Skeletal muscle cell (primary cell): Measurements from ENCODE around the gene TUBGCP3.

ENCODE experiments used
- DNase-seq: peaks from one replicate; pipeline ENCODE4 v3.0.0-alpha.2; 2010; ENCODE audit warnings: low read depth
- H3K4me3 ChIP-seq: 2 replicates; pipeline ENCODE4 v1.5.1; 2011; ENCODE audit warnings: low read depth, mild to moderate bottlenecking, control low read depth, low read length, moderate library complexity

The TUBGCP3 gene

DNA sequence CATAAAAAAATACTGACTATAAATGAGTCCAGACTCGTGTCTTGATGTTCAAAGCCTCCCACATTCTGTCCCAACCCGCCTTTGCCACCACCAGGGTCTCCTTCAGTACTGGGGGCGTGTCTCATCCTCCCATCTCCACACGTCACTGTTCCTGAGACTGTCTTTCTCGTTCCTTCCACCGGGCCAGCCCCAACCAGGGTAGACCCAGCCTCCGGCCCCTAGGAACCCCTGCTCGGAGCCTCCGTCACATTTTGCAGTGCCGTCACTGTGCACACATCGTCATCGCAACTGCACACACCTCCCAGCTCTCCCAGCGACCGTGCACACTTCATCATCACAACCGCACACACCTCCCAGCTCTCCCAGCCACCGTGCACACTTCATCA is 138.4 kb downstream of the TUBGCP3 start:
- no peak for DNase-seq

DNA sequence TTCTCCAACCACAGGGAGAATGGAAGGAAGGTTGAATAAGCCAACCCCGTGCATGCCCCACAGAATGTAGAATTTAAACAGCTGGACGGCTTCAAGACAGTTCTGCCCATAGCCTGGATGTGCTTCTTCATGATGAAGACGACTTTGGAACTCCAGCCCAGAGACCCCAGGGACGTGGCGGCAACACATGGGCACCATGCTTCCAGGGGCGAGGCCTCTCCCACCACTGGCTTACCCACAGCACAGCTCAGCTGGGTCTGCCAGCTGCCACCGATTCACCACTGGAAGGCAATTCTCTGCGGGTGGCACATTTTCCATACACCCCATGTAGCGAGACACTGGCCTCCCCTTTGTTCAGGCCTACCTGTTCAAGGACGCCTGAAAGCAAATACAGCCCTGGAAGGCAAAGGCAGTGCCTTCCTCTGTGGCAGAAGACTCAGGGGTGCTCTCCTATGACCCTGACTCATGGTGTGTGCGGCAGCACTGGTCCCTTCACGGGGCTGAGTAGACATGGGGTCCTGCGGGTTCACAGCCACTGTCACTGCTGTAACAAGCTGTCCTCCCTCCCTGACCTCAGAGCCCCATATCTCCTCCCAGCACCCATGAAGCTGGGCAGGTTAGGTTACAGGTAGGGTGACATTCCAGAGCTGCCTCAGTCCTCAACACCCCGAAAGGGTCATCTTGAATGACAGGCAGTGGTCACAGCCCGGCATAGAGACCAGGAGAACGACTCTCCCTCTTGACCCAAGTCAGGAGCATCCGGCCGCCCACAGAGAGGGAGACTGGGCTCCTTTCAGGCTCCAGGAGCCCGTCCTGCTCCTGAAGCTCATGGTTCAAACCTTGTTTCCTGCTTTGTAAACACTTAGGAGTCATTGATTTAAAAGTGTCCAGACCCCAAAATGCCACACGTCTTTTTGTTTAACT is 139.1 kb downstream of the TUBGCP3 start:
- no peak overlapping the region for H3K4me3 ChIP-seq
- no peak for DNase-seq

More for the DNA sequence above, 138.4 kb downstream of the TUBGCP3 start:
- H3K4me3 ChIP-seq, result no peak overlapping the region

DNA sequence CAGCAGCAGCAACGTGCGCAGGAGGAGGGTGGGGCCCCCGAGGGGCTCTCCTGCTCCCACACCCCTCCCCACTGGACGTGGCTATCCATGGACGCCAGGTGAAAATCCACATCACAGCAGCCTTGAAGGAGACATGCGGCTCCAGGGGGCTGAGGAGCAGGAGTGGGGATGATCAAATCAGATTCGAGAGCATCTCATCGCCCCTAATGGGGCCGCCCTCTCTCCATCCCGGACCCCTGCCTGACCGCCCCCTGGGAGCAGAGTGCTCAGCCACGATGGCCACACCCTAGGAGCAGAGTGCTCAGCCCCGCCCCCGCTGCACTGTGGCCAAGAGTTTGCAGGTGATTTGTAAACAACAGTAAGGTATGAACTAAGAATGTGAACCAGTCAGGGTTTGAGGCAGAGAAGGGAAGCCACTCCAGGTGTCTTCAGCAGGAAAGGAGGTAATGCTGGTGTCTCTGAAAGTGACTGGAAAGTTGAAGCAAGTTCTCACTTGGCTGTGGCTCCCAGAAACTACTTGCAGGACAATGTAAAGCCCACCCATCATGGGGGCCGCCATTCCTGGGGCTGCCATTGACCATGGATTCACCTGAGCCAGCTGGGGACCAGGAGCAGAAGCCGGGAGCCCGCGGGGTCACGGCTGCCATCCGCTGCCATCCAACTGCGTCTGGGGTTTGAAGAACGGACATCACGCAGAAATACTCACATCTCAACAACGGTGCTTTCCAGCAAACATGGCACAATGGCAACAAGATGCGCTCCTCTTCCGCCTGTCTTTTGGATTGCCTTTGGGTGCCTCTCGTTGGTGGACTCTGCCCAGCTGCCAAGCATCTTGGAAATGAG is 140.0 kb downstream of the TUBGCP3 start:
- H3K4me3 ChIP-seq, result no peak overlapping the region
- no peak for DNase-seq

DNA sequence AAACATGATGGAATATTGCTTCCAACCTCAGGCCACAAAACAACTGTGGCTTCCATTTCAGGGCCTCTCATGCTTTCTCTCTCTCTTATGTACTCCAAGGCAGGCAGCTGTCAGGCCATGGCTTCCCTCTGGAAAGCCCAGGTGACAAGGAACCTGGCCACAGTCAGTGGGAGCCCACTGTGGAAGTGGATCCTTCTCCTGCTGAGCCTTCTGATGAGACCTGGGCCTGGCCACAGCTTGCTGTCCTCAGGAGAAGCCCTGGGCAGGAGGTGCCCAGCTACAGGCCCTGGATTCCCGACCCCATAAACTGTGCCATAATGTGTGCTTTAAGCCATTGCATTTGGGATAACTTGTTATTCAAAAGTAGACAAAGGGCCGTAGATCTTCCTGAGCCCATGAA is 140.6 kb downstream of the TUBGCP3 start:
- H3K4me3 ChIP-seq, result no peak overlapping the region
- no peak for DNase-seq

DNA sequence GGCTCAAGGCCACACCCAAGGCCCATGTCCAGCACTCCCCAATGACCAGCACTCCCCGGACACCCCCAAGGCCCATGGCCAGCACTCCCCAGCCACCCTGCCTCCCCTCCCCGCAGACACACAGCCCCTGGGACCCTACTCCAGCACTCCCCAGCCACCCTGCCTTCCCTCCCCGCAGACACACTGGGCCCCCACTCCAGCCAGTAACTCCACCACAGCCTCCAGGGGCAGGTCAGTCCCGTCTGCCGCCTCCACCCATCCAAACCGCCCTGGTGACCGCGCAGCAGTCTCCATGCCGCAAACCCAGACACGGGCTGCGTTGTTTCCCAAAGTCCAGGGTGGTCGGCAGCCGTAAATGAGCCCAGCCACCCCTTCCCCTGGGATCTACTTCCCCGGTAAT is 141.1 kb downstream of the TUBGCP3 start:
- H3K4me3 ChIP-seq, result no peak overlapping the region
- no peak for DNase-seq

DNA sequence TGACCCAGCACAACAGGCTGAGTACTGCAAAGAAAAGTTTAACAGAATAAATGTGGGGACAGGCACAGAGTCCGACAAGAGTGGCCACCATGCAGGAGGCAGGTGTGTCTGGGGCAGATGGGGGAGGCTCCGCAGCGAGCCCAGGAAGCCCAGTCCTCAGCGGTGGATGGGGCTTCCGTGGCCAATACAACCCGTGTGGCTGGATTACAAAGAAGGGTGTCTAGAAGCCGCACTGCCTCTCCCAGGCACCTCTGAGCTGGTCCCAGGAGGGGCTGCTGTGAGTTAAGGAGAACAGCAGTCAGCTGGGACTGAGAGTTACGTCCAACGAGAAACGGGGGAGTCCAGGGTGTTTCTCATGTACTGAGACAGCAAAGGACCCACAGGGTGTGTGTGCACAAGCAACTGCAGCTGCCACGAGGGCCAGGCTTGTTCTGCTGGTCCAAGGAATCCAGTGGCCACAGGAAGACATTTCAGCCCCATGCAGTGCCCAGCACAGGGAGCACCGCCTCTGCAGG is 141.5 kb downstream of the TUBGCP3 start:
- DNase-seq, result no peak
- H3K4me3 ChIP-seq, result no peak overlapping the region

DNA sequence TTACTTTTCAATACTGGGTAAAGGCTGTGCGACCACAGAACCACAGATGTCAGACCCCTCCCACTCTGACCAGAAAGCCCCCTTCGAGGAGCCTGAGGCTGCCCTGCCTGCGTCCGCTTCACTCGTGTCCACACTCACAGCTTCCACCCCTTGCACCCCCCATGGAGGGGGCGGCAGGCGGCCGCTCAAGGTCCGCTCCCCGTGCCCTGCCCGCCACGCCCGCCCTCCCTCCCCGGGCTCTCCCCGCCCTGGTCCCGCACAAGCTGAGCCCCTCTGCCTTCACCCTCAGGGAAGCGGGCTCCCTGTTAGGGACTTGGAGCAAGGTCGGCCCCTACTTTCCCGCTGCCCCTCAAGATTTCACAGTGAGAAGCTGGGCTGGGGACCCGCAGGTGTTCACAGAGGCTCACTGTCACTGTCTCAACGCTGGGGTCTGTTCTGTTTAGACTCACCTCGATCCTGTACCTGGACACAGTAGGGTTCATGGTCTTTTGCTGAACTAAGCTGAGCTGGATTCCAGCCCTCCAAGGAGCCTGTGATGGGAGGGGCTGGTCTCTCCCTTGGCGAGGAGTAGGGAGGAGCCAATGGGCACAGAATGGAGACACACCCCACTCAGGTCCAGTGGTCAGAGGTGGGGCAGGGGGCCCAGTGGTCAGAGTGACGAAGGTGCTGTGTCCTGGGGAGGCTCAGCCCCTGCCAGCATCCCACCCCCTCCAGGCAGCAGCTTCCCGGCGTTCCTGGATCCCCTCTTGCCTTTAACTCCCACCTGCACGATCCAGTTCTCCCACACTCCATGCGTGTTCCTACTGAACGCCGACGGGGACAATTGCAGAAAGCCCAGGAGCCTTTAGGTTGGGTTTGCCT is 142.3 kb downstream of the TUBGCP3 start:
- H3K4me3 ChIP-seq, result no peak overlapping the region
- DNase-seq, result no peak

DNA sequence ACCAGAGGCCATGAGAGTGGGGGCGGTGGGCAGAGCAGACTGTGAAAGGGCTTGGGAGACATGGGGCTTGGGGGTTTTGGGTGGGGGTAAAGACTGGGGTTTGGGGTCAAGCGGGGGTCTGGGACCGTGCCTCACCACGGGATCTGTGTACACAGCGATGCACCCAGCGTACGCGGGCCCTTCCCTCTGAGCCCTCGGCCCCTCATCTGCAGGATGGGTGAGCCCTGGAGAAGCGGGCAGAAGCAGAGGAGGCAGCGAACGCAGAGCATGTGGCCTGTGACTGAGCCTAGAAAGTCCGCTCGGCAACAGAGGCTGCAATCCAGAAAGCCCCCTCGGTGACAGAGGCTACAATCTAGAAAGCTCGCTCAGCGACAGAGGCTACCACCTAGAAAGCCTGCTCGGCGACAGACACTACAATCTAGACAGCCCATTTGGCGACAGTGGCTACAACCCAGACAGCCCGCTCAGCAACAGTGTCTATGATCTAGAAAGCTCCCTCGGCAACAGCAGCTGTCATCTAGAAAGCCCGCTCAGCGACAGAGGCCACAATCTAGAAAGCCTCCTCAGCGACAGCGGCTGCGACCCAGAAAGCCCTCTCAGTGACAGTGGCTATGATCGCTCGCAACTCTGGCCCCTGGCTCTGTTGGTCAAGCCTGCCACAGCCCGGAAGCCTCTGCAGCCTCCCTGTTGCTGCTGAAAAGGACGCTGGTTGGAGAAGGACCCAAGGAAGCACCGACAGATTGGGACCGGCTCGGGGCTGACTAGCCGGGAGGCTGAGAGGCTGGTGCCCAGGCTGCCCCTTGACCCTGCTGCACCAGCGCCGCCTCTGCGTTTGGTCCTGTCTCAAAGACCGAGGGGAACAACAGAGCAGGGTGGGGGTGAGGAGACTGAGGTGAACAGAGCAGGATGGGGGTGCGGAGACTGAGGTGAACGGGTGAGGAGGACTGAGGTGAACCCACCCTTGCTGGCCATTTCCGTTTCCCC is 143.2 kb downstream of the TUBGCP3 start:
- no peak for DNase-seq
- H3K4me3 ChIP-seq, result no peak overlapping the region

DNA sequence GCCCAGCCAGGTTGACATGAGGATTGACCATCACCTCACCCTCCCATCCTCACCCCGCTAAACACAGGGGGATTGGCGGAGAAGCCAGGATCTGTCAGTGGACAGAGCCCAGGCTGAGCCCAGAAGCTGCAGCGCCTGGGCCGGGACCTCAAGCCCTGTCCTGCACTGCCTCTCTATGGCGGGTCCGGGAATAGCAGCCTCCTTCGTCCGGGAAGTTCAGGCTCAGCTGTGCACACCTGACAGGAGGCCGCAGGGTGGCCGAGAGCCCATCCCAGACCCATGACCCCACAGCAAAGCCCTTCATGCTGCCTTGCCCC is 144.0 kb downstream of the TUBGCP3 start:
- peak; percentile 6 for DNase-seq
- no peak overlapping the region for H3K4me3 ChIP-seq

DNA sequence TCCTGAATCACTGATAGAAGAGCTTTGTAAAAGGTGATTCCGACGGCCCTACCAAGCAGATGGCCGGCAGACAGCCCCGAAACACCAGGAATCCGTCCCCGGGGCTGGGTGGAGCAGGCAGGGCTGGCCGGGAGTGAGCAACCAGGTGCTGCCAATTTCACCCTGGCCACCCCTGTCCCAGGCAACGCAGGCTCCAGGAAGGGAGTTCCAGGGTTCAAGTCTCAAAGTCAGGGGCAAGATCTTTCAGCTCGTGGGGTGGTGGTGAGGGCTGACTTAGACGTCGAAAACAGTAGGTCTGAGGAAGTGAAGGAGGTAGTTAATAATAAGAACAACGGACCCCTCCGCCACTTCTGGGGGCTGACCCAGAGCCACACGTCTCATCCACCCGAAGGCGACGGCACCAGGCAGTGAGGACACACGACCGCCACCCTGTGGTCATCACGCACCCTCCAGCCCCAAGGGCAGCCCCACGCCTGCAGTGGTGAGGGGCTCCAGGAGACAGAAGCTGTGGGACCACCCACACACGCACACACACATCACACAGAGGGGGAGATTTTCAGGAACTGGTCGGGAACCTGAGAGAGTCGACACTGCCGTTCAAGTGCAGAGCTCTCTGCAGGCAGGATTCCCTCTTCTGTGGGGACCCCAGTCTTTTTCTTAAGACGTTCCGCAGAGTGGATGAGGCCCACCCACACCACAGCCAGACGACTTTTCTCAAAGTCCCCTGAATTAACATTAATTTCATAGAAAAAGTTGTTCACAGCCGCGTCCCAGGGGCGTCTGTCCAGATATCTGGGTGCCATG is 144.6 kb downstream of the TUBGCP3 start:
- DNase-seq, result no peak
- H3K4me3 ChIP-seq, result no peak overlapping the region

DNA sequence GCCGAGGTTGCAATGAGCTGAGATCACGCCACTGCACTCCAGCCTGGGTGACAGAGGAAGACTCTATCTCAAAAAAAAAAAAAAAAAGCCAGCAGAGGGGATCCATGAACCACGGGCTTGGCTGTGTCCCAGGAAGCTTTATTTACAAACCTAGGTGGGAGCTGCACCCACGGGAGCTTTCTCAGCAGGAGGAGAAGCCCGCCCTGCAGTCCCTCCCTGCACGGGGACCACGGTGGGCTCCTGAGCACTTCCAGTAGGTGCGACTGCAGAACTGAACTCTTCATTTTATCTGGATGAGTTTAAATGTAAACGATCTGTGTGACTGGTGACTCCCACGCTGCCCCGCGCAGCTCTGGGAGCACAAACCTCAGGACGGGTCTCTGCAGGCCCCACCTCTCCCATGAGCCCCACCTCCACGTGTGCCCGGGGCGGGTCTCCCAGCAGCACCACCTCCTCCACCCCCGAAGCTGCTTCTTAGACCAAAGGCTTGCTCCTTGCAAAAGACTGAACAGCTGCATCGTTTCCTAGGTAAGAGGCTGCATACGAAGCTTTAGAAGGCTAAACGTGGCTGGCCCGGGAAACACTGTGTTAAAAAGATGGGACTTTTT is 145.4 kb downstream of the TUBGCP3 start:
- DNase-seq, result no peak

DNA sequence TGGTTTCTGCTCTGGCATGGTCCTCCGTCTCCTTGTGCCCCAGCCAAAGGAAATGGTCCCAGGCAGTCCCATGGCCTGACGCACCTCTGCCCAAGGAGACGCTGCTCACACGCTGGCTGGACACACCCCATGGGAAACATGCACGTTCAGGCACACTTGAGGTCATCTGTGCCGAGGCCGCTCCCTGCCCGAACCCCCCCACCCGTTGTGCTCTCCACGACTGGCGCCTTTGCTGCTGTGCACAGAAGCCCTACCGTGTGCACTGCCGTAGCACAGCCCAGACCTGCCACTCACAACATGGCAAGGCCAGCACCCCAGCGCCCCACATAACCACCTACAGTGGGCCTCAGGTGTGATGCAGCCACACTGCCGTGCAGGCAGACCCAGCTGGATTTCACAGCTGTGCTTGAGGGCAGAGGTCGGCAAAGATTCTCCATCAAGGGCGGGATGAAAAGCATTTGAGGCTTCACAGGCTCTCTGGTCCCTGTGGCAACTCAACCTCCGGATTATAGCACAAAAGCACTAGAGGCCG is 146.1 kb downstream of the TUBGCP3 start:
- no peak for DNase-seq
- H3K4me3 ChIP-seq, result no peak overlapping the region

More for the DNA sequence above, 145.4 kb downstream of the TUBGCP3 start:
- no peak overlapping the region for H3K4me3 ChIP-seq

DNA sequence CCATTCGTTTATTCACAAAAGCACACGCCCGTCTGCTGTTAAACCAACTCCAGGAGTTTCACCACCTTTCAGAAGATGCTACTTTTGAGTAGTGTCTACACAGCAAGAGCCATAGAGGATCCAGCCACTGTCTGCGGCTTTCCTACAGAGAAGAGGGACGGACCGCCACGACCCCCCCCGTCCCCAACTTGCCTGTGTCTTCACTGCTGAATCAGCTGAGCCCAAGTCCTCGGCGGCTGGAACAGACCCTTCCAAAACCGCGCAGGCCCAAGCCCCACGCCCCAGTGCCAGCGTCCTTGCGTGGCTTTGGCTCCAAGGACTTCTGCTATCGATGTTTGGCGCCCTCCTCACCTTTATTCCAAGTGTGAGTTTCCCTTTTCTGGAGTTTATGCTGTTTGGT is 146.7 kb downstream of the TUBGCP3 start:
- H3K4me3 ChIP-seq, result no peak overlapping the region
- DNase-seq, result no peak

DNA sequence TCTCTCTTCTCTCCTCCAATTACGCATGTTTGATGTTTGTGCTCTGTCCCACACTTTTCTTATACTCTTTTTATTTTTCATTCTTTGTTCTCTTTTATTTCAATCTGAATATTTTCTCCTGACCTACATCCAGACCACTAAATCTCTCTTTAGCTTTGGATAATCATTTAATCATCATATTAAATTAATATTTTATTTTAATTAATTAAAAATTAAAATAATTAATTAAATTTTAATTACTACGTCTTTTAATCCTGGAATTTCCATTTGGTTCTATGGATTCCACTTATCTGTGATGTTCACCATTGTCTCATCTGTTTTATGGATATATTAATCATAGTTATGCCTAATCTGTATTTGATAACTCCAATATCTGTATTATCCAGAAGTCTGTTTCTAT is 149.4 kb downstream of the TUBGCP3 start:
- no peak for DNase-seq
- no peak overlapping the region for H3K4me3 ChIP-seq

DNA sequence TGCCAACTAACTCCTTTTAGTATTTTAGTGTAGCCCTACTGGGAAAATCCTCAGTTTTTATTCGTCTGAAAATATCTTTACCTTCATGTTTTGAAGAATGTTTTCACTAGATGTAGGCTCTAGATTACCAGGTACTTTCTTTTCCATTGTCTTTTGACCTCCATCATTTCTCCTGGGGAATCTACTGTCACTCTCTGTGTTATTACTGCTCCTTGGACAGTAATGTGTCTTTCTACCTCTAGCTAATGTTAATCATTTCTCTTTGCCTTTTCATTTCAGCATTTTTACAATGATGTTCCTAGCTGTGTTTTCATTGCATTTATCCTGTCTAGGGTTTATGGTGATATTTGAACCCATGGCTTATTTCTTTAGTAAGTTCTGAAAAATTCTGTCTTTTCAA is 149.9 kb downstream of the TUBGCP3 start:
- no peak for DNase-seq
- no peak overlapping the region for H3K4me3 ChIP-seq

DNA sequence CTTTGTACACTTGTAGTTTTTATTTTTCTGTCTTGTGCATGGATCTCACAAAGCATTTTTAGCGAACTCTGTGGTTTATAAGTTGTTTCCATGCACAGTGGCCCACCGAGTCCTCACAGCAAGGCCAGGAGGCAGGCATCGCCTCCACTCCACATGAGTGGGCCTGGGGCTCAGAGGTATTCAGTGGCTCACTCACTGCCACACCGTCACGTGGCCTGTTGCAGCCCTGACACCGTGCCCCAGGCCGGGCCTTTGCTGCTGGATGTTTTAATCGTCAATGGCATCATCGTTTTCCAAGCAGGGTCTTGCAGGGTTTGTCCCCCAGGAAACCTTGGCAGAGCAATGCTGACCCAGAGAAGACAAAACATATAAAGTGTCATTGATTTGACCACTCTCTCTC is 152.0 kb downstream of the TUBGCP3 start:
- DNase-seq, result no peak
- no peak overlapping the region for H3K4me3 ChIP-seq
